ENCODE measurements around the gene PSMA7.

PSMA7 gene

DNA sequence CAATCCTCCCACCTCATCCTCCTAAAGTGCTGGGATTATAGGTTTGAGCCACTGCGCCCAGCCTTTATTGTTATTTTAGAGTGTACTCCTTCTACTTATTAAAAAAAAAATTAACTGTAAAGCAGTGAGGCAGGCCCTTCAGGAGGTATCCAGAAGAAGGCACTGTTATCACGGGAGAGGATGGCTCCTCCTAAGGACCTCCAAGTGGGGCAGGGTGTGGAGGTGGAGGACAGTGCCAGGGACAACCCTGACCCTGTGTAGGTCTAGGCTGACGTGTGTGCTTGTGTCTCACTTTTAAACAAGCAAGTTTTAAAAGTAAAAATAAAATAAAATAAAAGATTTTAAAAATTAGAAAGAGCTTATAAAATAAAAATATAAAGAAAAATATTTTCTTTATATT, 53.8 kb downstream of the PSMA7 start:
- Histone ChIP-seq H3K36me3 (ENCODE audit: control insufficient read depth in 1 of 2, insufficient read depth in 2 of 2, low read length in 2 of 2) (no peaks in the 10 kb centered on the region), H3K4me3 (ENCODE audit: low read depth in 1 of 2, low read length in 2 of 2) (no peak overlapping the region), H3K4me1 (ENCODE audit: control insufficient read depth in 1 of 2, insufficient read depth in 2 of 2, low read length in 2 of 2) (peaks cover 0 to 6% of the 10 kb centered on the region in 2 donors), H3K27me3 (ENCODE audit: control insufficient read depth in 1 of 2, insufficient read depth in 2 of 2, low read length in 2 of 2) (peaks cover 0 to 17% of the 10 kb centered on the region in 2 donors), H3K9me3 (ENCODE audit: control insufficient read depth in 1 of 2, low read length in 2 of 2) (no peaks in the 10 kb centered on the region), H3K9ac (ENCODE audit: low read depth in 1 of 2, low read length in 2 of 2) (no peak overlapping the region), H3K27ac (ENCODE audit: low read depth, low read length) (no peak overlapping the region)

DNA sequence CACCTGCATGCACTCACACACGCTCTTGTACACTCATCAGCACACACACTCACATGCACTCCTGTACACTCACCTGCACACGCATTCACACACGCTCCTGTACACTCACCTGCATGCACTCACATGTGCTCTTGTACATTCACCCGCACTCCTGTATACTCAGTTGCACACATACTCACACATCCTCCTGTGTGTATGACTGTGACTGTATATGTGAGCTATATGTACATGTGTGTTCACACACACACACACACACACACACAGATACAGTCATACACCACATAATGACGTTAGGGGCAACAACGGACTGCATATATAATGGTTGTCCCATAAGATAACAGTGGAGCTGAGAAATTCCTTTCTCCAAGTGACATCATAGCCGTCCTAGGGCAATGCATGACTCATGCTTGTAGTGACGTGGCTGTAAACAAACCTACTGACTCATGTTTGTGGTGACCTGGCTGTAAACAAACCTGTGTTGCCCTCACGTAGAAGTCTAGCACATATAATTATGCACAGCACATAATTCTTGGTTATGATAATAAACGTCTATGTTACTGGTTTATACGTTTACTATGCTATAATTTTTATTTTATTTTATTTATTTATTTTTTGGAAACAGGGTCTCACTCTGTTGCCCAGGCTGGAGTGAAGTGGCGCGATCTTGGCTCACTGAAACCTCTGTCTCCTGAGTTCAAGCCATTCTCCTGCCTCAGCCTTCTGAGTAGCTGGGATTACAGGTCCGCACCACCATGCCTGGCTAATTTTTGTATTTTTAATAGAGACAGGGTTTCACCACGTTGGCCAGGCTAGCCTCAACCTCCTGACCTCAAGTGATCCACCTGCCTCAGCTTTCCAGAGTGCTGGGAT, 54.7 kb downstream of the PSMA7 start:
- Histone ChIP-seq H3K9me3 (ENCODE audit: control insufficient read depth in 1 of 2, low read length in 2 of 2) (no peaks in the 10 kb centered on the region), H3K27ac (ENCODE audit: low read depth, low read length) (no peak overlapping the region), H3K4me3 (ENCODE audit: low read depth in 1 of 2, low read length in 2 of 2) (no peak overlapping the region), H3K36me3 (ENCODE audit: control insufficient read depth in 1 of 2, insufficient read depth in 2 of 2, low read length in 2 of 2) (no peaks in the 10 kb centered on the region), H3K27me3 (ENCODE audit: control insufficient read depth in 1 of 2, insufficient read depth in 2 of 2, low read length in 2 of 2) (peaks cover 0 to 17% of the 10 kb centered on the region in 2 donors), H3K9ac (ENCODE audit: low read depth in 1 of 2, low read length in 2 of 2) (no peak overlapping the region), H3K4me1 (ENCODE audit: control insufficient read depth in 1 of 2, insufficient read depth in 2 of 2, low read length in 2 of 2) (peaks cover 0 to 6% of the 10 kb centered on the region in 2 donors)

DNA sequence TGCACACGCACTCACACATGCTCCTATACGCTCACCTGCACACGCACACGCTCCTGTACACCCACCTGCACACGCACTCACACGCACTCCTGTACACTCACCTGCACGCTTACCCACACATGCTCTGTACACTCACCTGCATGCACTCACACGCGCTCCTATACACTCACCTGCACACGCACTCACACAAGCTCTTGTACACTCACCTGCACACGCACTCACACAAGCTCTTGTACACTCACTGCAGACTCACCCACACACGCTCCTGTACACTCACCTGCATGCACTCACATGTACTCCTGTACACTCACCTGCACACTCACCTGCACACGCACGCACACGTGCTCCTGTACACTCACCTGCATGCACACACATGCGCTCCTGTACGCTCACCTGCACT, 55.6 kb downstream of the PSMA7 start:
- Histone ChIP-seq H3K4me1 (ENCODE audit: control insufficient read depth in 1 of 2, insufficient read depth in 2 of 2, low read length in 2 of 2) (peaks cover 0 to 6% of the 10 kb centered on the region in 2 donors), H3K9me3 (ENCODE audit: control insufficient read depth in 1 of 2, low read length in 2 of 2) (no peaks in the 10 kb centered on the region), H3K9ac (ENCODE audit: low read depth in 1 of 2, low read length in 2 of 2) (no peak overlapping the region), H3K36me3 (ENCODE audit: control insufficient read depth in 1 of 2, insufficient read depth in 2 of 2, low read length in 2 of 2) (no peaks in the 10 kb centered on the region), H3K4me3 (ENCODE audit: low read depth in 1 of 2, low read length in 2 of 2) (no peak overlapping the region), H3K27ac (ENCODE audit: low read depth, low read length) (no peak overlapping the region), H3K27me3 (ENCODE audit: control insufficient read depth in 1 of 2, insufficient read depth in 2 of 2, low read length in 2 of 2) (peaks cover 0 to 15% of the 10 kb centered on the region in 2 donors)

DNA sequence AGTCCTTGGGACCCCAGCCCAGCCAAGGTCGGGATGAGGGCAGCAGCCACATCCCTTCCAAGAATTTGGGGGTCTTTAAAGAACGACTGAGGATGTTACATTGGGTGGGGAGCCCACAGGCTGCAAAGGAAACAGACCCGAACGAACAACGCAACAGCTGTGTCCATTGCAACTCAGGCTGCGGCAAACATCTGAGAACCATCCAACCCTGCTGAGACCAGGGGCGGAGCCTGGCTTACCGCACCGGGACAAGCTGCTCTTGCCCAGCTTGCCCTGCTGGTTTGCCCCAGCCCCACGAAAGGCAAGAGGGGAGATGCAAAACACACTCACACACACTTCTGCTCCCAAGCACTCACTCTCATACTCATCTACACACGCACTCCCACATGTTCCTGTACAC, 56.0 kb downstream of the PSMA7 start:
- Histone ChIP-seq H3K27me3 (ENCODE audit: control insufficient read depth in 1 of 2, insufficient read depth in 2 of 2, low read length in 2 of 2) (peaks cover 0 to 13% of the 10 kb centered on the region in 2 donors), H3K36me3 (ENCODE audit: control insufficient read depth in 1 of 2, insufficient read depth in 2 of 2, low read length in 2 of 2) (no peaks in the 10 kb centered on the region), H3K9ac (ENCODE audit: low read depth in 1 of 2, low read length in 2 of 2) (no peak overlapping the region), H3K4me1 (ENCODE audit: control insufficient read depth in 1 of 2, insufficient read depth in 2 of 2, low read length in 2 of 2) (peaks cover 0 to 6% of the 10 kb centered on the region in 2 donors), H3K4me3 (ENCODE audit: low read depth in 1 of 2, low read length in 2 of 2) (no peak overlapping the region), H3K9me3 (ENCODE audit: control insufficient read depth in 1 of 2, low read length in 2 of 2) (no peaks in the 10 kb centered on the region), H3K27ac (ENCODE audit: low read depth, low read length) (no peak overlapping the region)
